ENCODE results near the gene SKA3.
"Not testable (repeated sequence)": the region's sequence is repeated elsewhere in the genome, so short reads cannot be mapped to it uniquely, and the experiment has no call there.

SKA3 gene

GRCh38 chr13:21176215-21176981 lies at the start of gene SKA3, which contains the start of gene MRPL57:
TSS of gene SKA3 (minus strand) at chr13:21176552. CDS start at chr13:21176477, 75 bp downstream.
TSS of gene MRPL57 (plus strand) at chr13:21176658. CDS start at chr13:21176917, 259 bp downstream.
- DNase-seq, result peak; percentile 86 to 97

DNA sequence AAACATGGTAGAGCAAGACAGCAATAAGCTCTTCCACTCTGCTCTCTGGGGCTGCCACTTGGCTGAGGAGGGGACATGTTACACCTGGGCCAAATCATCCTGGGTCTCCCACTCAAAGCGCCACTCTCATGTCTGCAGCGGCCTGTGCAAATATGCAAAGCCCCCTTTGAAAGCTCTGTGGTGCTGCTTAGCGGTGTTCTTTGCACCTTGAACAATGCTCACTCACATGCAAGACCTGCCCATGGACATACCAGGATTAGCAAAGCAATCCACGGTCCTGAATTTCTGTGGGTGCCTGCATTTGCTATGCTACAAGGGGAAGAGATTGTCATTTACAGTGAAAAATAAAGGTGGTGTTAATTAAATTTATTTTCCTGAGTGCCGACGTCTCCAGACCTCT lies 48.7 kb upstream of the SKA3 start:
- no peak for DNase-seq

- DNase-seq, result no peak
Observed at GRCh38 chr13:21221268-21221667, 44.9 kb upstream of the SKA3 start.

- DNase-seq, result not testable (repeated sequence)
Observed at GRCh38 chr13:21219716-21220115, 43.4 kb upstream of the SKA3 start.

DNA sequence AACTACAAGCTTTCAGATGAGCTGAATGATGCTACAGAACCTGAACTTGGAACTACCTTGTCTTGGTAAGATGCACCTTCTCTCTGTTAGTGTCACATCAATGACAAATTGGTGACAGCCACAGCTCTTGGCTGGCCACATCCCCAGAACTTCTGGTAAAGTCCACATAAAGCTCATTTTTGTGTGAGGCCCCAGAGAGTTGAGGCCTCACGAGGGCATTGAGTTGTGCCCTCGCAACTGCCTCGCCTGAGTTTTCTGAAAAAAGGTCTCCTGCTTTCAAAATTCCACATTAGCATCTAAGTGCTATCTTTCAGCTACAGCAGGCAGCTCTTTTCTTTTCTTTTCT lies 42.7 kb upstream of the SKA3 start:
- no peak for DNase-seq

DNA sequence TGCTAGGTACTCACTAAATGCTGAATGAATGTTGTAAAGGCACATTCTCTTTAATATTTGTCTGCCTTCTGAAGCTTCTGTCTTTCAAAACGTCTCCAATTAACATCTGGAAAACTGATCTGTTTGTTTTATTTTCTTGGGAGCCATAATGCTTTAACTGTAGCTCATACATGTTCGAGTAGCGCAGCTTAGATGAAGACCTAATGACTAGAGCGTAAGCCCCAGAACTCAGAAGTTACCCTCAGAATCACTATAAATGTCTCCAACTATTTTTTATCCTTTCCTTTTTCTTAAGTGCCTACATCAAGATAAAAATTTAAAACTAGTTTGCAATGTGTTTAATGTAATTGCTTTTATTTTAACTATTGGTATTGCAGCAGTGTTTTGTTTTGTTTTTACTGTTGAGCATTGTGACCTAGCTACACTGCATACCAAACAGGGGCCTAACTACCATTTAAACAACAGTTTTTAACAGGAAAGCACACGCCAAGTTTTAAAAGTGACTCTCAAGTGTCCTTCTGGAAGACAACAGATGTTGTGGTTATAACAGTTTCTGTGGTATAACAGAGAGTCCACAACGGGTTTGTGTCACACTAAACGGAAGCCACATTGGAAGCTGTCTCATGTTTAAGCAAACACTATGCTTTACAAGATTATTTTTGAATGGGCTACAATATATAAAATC lies 42.1 kb upstream of the SKA3 start:
- DNase-seq, result no peak

- DNase-seq, result no peak
Observed at GRCh38 chr13:21216332-21216731, 40.0 kb upstream of the SKA3 start.

GRCh38 chr13:21215419-21215818 lies 39.1 kb upstream of the SKA3 start:
- not testable (repeated sequence) for DNase-seq

GRCh38 chr13:21212138-21212775 lies 35.9 kb upstream of the SKA3 start:
- no peak for DNase-seq

DNA sequence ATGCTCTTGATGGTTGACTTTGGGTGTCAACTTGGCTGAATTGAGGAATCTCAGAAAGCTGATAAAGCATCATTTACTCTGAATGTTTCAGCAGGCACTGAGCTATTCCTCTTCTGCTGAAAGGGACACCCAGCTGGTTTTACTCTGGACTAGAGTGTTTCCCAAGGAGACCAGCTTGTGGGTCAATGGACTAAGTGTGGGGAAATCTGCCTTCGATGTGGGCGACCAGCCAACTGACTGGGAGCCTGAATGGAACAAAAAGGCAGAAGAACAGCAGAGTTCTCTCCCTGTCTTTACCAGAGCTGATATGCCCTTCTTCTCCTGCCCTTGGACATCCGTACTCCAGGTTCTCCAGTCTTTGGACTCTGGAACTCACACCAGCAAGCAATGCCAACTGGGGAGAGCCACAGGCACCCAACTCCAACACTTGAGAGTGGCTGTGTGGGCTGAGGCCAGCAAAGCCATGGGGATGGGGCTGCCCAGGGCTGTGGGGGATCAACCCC lies 32.4 kb upstream of the SKA3 start:
- DNase-seq, result no peak

- no peak for DNase-seq
Observed at GRCh38 chr13:21202767-21203531, 26.6 kb upstream of the SKA3 start.

DNA sequence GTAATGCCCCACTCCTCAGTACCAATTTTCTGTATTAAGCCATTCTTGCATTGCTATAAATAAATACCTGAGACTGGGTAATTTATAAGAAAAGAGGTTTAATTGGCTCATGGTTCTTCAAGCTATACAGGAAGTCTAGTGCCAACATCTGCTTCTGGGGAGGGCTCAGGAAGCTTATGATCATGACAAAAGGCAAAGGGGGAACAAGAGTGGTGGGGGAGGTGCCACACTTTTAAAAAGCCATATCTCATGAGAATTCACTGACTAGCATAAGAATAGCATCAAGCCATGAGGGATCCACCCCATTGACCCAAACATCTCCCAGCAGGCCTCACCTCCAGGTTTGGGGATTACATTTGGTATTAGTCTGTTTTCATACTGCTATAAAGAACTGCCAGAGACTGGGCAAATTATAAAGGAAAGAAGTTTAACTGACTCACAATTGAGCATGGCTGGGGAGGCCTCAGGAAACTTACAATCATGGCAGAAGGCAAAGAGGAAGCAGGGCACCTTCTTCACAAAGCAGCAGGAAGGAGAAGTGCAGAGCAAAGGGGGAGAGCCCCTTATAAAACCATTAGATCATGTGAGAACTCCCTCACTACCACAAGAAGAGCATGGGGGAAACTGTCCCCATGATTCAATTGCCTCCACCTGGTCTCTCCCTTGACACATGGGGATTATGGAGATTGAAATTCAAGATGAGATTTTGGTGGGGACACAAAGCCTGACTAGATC lies 25.3 kb upstream of the SKA3 start:
- DNase-seq, result not testable (repeated sequence)

DNA sequence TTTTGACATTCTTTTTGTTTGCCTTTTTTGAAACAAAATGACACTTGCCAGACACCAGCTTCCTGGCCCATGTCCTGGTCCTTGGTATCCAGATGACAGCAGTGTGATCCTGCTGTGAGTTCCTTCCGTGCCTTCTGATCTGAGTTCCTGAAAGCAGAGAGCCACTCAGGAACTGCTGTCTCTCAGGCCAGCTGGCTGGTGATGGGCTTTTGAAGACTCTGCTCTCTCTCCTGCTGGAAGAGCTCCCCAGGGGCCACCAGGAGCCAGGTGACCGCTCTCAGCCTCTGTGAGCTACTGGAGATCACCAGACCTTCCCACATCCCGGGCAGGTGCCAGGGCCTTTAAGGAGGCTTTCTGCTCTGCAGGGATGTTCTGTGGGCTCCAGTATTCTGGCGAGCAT lies 22.0 kb upstream of the SKA3 start:
- not testable (repeated sequence) for DNase-seq

DNA sequence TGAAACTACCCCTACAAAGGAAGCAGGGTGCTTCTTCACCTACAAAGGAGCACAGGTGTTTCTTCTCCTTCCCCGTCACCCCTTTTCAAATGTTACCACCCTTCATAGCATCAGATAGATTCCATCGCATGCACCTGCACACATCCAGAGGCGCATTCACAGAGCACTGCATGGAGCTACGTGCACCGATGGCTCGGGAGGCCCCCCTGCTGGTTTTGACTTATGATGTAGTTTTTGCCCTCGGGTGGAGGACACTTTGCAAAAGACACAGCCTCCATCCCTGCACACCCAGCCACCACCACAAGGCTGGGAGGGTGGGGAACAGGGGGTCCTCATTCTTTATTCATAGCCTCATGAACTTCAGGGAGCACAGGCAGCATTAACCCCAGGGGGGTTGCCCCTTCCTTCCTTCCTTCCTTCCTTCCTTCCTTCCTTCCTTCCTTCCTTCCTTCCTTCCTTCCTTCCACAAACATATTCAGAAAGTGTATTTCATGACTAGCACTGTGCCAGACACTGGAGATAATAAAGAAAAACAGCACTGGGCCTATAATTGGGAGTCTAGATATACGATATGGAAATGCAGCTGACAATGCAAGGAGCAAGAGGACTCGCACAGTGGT lies 21.4 kb upstream of the SKA3 start:
- DNase-seq, result not testable (repeated sequence)

GRCh38 chr13:21194756-21195155 lies 18.4 kb upstream of the SKA3 start:
- not testable (repeated sequence) for DNase-seq

GRCh38 chr13:21186410-21186809 lies 10.1 kb upstream of the SKA3 start:
- DNase-seq, result not testable (repeated sequence)

DNA sequence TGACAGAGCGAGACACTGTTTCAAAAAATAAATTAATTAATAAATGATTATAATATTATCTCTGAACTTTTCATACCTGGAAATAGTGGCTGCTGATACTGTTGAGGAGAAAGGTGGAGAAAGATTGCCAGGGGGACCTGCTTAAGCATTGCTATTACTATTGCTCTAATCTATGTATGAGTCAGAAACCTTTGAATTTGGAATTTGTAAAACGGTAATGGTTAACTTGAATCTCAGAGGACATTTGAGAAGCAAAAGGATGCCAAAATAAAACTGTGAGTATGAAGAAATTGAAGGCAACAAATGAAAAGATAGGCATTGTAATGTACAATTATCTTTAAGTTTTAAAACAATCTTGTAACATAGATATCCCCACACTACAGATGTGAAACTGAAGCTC lies 5.3 kb upstream of the SKA3 start:
- no peak for DNase-seq

- no peak for DNase-seq
Observed at GRCh38 chr13:21176982-21177284, 581 bp upstream of the SKA3 start.

GRCh38 chr13:21175656-21176214 lies 617 bp downstream of the SKA3 start:
- DNase-seq, result no peak

DNA sequence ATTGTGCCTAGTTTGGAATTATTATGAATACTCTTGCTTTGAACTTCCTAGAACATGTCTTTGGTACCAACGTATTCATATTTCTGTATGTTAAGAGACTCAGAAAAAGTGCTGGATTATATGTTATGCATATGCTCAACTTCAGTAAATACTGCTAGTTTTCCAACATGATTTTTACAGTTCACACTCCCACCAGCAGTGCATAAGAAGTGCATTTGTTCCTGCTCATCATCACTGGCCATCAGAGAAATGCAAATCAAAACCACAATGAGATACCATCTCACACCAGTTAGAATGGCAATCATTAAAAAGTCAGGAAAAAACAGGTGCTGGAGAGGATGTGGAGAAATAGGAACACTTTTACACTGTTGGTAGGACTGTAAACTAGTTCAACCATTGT lies 2.6 kb downstream of the SKA3 start:
- not testable (repeated sequence) for DNase-seq

- no peak for DNase-seq
Observed at GRCh38 chr13:21171420-21171819, 4.9 kb downstream of the SKA3 start.

DNA sequence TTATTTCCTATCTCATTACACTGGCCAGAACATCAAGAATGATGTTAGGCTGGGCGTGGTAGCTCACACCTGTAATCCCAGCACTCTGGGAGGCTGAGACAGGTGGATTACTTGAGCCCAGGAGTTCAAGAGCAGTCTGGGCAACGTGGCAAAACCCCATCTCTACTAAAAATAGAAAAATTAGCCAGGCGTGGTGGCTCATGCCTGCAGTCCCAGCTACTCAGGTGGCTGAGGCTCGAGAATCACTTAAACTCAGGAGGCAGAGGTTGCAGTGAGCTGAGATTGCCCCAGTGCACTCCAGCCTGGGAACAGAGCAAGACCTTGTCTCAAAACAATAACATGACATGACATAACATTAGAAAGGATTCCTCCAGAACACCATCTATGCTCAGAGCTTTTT lies 10.7 kb downstream of the SKA3 start:
- not testable (repeated sequence) for DNase-seq
